Uterus (tissue), 4 donors: ENCODE data around the gene RPL37. TPM values are rescaled to one million over a fixed set of nuclear protein-coding genes. Genes with fewer than 3 reads are reported as not detected.

ENCODE experiments used
- DNase-seq, 2 donors: peaks; one replicate each; pipeline ENCODE4 v3.0.0-alpha.2; 2019 to 2020
- H3K27ac ChIP-seq, 2 donors: fragments of 200-600 bp; sonication (generic); 1 replicate in 1 of 2; 2 replicates in 1 of 2; pipeline ENCODE4 v1.5.1; 2016 to 2018
- H3K27me3 ChIP-seq, 2 donors: fragments of 200-600 bp; sonication (generic); one replicate each; pipeline ENCODE4 v1.5.1; 2018 to 2019; ENCODE audit warnings: control low read depth in 1 of 2
- H3K36me3 ChIP-seq, 2 donors: fragments of 200-600 bp; sonication (generic); one replicate each; pipeline ENCODE4 v1.5.1; 2019; ENCODE audit warnings: control low read depth in 1 of 2
- H3K4me1 ChIP-seq, 2 donors: fragments of 200-600 bp; sonication (generic); one replicate each; pipeline ENCODE4 v1.5.1; 2018 to 2019; ENCODE audit warnings: control low read depth in 1 of 2
- H3K4me3 ChIP-seq, 2 donors: fragments of 200-600 bp; sonication (generic); 1 replicate in 1 of 2; 2 replicates in 1 of 2; pipeline ENCODE4 v1.5.1; 2018 to 2019; ENCODE audit warnings: mild to moderate bottlenecking in 1 of 2
- H3K9me3 ChIP-seq, 2 donors: fragments of 200-600 bp; sonication (generic); one replicate each; pipeline ENCODE4 v1.5.1; 2019; ENCODE audit warnings: control low read depth in 1 of 2
- POLR2A ChIP-seq, 2 donors: fragments of 450-650 bp; IDR thresholded peaks; one replicate each; pipeline ENCODE4 v1.6.1; 2016; ENCODE audit warnings: antibody characterized with exemption in 2 of 2, mild to moderate bottlenecking in 1 of 2, moderate library complexity in 1 of 2
- intact Hi-C: fragments of 100-400 bp; cut with DNase I; formaldehyde crosslinking; loops from one replicate; pipeline ENCODE4 v1.15.1; 2023; ENCODE audit warnings: low total_unique reads
- total RNA-seq, 4 donors: library from RNA; depleted of rRNA in 3 of 4; stranded (reverse); fragments of >200 nt in 3 of 4; gene quantifications; one replicate each; pipeline versions ENCODE4 v1.1.0 to v1.2.4, GENCODE V29; 2014 to 2023
- TF ChIP-seq, protein P1 (sequence below), 4 experiments: fragments of 200-600 bp in 2 of 4; fragments of 450-650 bp in 2 of 4; sonication (generic) in 2 of 4; IDR thresholded peaks; one replicate each; pipeline ENCODE4 v1.5.1; 2016 to 2019; ENCODE audit warnings: antibody characterized with exemption in 4 of 4, mild to moderate bottlenecking in 2 of 4, moderate library complexity in 1 of 4
- donor health status: DM: yes; HTN: yes; CAD: no.

RPL37 gene
- total RNA-seq, 4 donors from 2014 or later = 59.1 to 1,328 (median 776) TPM

DNA sequence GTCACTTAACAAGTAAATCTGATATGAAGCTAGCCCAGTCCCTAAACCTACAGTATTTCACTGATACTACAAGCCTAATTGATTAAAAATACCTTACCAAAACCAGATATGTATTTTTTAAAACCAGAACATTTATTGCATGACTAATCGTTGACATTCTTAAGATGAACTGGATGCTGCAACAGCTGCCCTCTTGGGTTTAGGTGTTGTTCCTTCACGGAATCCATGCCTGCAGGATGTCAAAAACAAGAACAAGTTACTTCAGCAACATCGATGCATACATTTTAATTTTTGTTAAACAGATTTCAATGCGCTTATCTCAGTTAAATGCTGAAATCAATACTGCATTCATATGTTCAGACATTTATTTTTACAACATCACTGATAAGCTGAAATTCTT, 2.7 kb downstream of the RPL37 start:
- Histone ChIP-seq H3K27me3 (no peaks in the 10 kb centered on the region), H3K27ac (no peak overlapping the region), H3K36me3 (no peaks in the 10 kb centered on the region), H3K4me3 (no peak overlapping the region), H3K4me1 (peaks cover 0 to 3% of the 10 kb centered on the region in 2 donors), H3K9me3 (no peaks in the 10 kb centered on the region)
- DNase-seq = no peak
- intact Hi-C loops = no loop called here
- no peak for TF ChIP-seq POLR2A (IDR thresholded peaks at IDR 0.05)
- TF ChIP-seq, protein P1, sequence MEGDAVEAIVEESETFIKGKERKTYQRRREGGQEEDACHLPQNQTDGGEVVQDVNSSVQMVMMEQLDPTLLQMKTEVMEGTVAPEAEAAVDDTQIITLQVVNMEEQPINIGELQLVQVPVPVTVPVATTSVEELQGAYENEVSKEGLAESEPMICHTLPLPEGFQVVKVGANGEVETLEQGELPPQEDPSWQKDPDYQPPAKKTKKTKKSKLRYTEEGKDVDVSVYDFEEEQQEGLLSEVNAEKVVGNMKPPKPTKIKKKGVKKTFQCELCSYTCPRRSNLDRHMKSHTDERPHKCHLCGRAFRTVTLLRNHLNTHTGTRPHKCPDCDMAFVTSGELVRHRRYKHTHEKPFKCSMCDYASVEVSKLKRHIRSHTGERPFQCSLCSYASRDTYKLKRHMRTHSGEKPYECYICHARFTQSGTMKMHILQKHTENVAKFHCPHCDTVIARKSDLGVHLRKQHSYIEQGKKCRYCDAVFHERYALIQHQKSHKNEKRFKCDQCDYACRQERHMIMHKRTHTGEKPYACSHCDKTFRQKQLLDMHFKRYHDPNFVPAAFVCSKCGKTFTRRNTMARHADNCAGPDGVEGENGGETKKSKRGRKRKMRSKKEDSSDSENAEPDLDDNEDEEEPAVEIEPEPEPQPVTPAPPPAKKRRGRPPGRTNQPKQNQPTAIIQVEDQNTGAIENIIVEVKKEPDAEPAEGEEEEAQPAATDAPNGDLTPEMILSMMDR (IDR thresholded peaks at IDR 0.05) = no peak

DNA sequence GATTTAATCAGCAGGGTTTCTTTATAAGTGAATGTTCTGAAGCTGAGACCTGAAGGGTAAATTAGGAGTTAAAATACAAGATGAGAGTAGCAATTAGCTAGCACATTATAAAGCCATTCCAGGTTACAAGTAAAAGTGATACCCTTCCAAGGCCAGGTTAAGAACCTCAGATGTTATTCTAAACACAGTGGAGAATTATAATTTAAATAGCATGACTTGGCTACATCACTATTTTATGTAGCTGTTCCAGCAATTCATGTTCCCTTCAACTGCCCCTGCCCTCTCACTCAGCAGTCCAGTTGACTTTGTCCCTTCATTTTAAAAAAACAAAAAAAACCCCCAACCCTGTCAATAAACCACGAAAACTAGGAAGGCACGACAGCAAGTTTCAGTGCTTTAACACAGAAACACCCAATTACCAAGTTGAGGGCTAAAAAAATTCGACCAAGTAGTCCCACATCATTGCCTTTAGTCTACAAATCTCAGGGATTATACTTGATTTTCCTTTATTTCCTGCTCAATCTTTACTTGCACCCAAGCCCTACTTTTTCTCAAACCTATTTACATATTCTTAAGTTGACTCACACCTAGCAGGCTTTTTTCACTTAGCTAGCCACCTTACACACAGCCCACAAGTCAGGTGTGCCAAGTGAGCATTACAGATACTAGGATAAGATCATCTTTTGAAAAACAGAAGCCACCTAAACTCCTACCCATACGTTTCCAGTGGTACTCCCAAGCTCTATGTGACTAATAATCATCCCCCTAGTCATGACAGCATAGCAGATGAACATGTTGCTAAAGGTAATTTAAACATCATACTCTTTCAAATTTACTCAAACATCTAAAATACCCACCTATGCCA, 3.4 kb downstream of the RPL37 start:
- no peak for DNase-seq
- no peak overlapping the region for H3K4me3 ChIP-seq
- H3K27me3 ChIP-seq = no peaks in the 10 kb centered on the region
- intact Hi-C loops = no loop called here
- peaks cover 0 to 3% of the 10 kb centered on the region in 2 donors for H3K4me1 ChIP-seq
- H3K9me3 ChIP-seq = no peaks in the 10 kb centered on the region
- no peak overlapping the region for H3K27ac ChIP-seq
- no peak for TF ChIP-seq POLR2A (IDR thresholded peaks at IDR 0.05)
- TF ChIP-seq, protein P1 (IDR thresholded peaks at IDR 0.05) = no peak
- no peaks in the 10 kb centered on the region for H3K36me3 ChIP-seq

DNA sequence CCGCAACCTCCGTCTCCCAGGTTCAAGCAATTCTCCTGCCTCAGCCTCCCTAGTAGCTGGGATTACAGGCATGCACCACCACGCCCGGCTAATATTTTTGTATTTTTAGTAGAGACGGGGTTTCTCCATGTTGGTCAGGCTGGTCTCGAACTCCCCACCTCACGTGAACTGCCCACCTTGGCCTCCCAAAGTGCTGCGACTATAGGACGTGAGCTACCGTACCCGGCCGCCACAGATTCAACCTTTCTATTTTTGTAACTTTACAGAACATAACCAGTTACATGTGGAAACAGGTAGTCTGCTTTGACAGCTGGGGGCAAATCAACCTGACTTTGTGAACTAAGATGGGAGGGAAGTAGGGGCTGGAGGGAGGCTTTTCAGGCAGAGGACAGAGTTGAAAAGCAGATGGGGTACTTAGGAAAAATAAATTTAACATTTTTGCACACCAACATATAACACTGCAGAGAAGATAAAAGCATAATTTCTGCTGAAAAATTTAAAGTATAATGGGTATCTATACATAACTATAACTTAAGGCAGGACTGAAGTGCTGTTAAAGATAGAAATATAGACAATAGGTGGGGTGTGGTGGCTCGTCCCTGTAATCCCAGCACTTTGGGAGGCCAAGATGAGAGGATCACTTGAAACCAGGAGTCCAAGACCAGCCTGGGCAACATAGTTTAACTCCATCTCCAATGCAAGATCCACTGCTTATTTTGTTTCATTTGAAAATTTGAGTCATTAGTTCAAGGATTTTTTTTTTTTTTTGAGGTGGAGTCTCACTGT, 5.1 kb downstream of the RPL37 start:
- H3K27me3 ChIP-seq = no peaks in the 10 kb centered on the region
- intact Hi-C loops = no loop called here

DNA sequence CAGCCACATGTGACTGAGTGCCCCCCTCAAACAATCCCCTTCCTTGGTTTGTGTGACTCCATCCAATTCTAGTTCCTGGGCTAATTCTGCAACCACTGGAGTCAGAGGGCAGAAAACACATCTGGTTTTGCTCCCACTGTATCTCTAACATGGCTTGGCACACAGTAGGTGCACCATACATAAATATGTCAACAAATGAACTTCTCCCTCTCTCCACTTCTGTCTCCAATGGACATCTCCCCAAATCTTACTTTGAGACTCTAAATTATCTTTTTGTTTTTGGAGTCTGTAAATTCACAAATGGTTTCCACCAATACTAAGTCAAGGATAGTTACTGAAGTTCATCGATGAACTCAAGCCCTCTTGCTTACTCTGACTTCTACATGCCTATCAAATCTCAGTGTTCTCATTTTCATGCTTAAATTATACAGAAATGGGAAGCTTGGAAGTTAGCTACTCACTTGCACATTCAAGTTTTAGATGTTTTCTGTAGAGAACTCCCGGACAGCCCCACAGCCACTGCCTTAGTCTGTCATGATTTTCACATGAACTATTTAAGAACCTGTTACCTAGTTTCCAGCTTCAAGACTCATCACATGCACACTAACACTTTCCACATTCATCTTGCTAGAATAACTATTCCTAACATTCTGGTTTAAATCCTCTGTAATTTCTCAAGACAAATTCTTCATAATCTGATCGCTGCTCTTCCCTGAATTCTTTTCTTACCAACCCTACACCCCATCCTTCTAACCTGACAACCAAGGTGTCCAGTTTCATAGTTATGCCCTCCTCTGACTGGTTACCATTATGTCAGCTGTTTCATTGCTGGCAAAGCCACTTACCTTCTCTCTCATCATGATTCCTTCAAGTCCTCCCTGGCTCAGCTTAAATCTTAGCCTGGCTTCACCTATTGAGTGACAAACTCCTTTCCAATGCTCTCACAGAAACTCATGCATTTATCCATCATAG, 6.0 kb downstream of the RPL37 start:
- Histone ChIP-seq H3K27ac (no peak overlapping the region), H3K4me1 (peaks cover 0 to 3% of the 10 kb centered on the region in 2 donors), H3K9me3 (no peaks in the 10 kb centered on the region), H3K27me3 (no peaks in the 10 kb centered on the region), H3K36me3 (no peaks in the 10 kb centered on the region), H3K4me3 (no peak overlapping the region)
- no peak for TF ChIP-seq POLR2A (IDR thresholded peaks at IDR 0.05)
- TF ChIP-seq, protein P1 (IDR thresholded peaks at IDR 0.05) = no peak
- DNase-seq = no peak
- intact Hi-C loops = no loop called here

More for the DNA sequence above, 5.1 kb downstream of the RPL37 start:
- Histone ChIP-seq H3K27ac (no peak overlapping the region), H3K4me1 (peaks cover 0 to 3% of the 10 kb centered on the region in 2 donors), H3K9me3 (no peaks in the 10 kb centered on the region), H3K36me3 (no peaks in the 10 kb centered on the region), H3K4me3 (no peak overlapping the region)
- TF ChIP-seq, protein P1 (IDR thresholded peaks at IDR 0.05) = no peak
- no peak for TF ChIP-seq POLR2A (IDR thresholded peaks at IDR 0.05)
- DNase-seq = no peak
